GM12801 (cell line): Measurements from ENCODE around the gene LBR.

Experiments used
- TF ChIP-seq, protein P1 (sequence below): IDR thresholded peaks from one replicate; pipeline ENCODE4 v1.5.1; 2011; ENCODE audit warnings: control low read depth; ENCODE audit not compliant: insufficient read length; ENCODE audit errors: extremely low read depth

The LBR gene

DNA sequence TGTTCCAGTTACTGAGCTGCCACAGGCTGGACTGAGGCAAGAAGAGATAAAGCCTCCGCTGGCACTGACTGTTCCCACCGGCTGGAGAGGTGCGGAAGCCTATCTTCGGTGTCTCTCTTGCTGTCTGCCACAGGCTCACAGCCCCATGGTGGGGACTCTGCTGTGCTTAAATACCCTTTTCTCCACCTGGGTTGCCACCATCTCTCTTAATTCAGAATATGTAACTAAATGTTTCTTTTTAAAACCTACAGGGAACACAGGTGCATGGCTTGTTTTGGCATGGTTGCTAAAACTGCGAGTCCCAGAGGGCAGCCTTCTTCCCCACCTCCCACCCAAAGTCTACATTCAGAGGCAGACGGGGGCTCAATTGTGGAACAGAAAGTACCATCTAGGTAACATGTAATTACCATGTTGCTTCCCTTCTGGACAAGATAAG, 8.1 kb upstream of the LBR start:
- TF ChIP-seq, protein P1, sequence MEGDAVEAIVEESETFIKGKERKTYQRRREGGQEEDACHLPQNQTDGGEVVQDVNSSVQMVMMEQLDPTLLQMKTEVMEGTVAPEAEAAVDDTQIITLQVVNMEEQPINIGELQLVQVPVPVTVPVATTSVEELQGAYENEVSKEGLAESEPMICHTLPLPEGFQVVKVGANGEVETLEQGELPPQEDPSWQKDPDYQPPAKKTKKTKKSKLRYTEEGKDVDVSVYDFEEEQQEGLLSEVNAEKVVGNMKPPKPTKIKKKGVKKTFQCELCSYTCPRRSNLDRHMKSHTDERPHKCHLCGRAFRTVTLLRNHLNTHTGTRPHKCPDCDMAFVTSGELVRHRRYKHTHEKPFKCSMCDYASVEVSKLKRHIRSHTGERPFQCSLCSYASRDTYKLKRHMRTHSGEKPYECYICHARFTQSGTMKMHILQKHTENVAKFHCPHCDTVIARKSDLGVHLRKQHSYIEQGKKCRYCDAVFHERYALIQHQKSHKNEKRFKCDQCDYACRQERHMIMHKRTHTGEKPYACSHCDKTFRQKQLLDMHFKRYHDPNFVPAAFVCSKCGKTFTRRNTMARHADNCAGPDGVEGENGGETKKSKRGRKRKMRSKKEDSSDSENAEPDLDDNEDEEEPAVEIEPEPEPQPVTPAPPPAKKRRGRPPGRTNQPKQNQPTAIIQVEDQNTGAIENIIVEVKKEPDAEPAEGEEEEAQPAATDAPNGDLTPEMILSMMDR: no peak

DNA sequence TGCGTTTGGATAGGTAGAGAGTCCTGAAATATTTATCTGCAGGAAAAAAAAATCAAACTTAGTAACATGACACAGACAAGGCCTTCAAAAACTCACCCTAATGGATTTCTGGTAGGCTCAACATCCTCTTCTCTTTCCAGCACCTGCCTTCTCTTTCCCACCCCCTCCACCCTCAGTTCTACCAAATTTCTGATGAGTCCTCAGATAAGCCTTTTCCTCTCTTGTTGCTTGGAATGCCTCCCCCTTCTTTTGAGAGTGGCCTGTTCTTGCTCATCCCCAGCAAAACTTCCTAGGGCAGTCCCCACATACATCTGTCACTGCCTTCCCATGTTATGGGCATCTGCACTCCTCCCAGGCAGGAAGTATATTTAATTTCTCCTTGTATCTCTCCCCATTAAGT, 7.6 kb upstream of the LBR start:
- TF ChIP-seq, protein P1: no peak

DNA sequence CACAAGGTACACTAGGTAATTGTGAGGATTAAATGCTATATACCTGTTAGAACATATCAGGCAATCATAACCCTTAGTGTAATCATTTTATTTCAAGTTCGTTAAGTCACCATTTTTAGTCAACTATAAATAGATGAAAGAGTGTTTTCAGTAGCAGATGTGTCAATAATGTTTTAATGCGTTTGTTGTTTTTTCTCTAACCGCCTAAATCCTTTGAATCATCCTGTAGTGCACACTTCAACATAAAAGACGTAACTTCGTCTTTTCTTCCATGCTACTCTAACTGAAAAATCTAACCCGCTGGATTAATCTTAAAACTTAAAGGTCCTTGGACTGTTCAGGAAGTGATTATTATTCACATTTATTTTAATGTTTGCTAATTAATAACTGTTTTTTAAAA, 7.2 kb upstream of the LBR start:
- TF ChIP-seq, protein P1: no peak

DNA sequence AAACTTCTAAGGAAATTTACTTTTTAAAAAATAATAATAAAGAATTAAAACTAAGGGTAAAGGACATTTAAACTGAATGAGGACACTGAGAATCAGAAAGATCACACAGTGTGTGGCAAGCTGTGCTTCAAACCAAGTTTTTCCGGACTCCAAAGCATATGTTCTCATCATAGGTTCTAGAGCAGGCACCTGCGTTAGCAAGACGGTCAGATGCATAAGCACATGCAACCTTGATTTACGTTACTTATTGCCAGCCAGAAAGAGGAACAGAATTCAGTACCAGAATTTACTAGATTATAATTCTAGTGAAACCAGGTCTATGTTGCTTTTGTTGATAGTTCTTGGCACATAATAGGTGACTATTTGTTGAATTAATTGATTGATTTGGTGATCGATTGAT, 6.2 kb upstream of the LBR start:
- TF ChIP-seq, protein P1: no peak

DNA sequence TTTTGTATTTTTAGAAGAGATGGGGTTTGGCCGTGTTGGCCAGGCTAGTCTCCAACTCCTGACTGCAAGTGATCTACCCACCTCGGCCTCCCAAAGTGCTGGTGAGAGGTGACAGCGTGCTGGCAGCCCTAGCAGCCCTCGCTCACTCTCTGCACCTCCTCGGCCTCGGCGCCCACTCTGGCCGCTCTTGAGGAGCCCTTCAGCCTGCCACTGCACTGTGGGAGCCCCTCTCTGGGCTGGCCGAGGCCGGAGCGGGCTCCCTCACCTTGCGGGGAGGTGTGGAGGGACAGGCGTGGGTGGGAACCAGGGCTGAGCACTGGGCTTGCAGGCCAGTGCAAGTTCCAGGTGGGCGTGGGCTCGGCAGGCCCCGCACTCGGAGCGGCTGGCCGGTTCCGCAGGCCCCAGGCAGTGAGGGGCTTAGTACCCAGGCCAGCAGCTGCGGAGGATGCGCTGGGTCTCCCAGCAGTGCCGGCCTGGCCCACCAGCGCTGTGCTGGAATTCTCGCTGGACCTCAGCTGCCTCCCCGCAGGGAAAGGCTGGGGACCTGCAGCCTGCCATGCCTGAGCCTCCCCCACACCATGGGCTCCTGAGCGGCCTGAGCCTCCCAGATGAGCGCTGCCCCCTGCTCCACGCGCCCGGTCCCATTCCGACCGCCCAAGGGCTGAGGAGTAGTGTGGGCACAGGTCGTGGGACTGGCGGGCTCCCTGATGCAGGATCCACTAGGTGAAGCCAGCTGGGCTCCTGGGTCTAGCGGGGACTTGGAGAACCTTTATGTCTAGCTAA, 3.4 kb upstream of the LBR start:
- TF ChIP-seq, protein P1: no peak

DNA sequence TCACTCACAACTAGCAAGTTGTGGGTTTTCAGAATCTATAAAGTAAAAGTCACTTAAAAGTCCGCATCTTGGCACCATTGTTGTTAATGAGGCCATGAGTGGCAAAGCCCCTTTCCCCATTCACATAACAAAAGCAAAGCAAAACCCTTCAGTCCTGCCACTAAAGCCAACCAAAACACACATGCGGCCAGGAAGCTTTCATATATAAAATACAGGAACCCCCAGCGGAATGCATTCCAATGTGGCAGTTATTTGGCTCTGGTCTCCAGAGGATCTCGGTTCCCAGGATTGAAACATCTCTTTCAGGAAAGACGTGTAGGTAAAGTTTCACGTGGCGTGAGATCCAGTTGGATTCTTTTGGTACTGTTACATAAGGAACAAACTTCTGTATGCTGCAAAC, 2.5 kb upstream of the LBR start:
- TF ChIP-seq, protein P1: no peak

DNA sequence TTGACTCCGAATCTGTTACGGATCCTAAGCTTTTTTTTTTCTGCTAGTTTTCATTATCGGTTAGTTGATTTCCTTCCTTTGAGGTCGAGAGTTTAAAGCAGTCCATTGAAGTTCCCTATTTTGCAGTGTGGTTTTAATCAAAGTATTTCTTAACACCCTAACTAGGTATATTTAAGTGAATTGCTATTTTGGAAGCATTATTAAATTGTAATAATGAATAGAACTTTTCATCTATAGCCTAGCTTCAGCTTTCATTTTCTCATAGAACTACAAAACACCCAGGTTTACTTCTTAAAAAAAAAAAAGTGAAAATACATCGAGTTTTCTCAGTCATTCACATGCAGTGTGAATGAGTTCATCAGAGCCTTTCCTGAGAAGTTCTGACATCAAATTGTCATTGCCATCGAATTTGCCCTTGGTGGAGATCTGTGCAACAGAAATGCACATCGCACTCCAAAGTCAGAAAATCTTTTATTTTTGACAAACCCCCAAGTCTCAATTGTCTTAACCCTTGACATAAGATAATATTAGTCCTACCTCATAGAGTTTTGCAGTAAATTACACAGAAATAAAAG, 1.1 kb upstream of the LBR start:
- TF ChIP-seq, protein P1: no peak
